ENCODE measurements around the gene CLK3.
"Not testable (repeated sequence)": the region's sequence is repeated elsewhere in the genome, so short reads cannot be mapped to it uniquely, and the experiment has no call there.

CLK3 gene

GRCh38 chr15:74621936-74622335 lies 6.3 kb downstream of the CLK3 start:
- no peak for DNase-seq

DNA sequence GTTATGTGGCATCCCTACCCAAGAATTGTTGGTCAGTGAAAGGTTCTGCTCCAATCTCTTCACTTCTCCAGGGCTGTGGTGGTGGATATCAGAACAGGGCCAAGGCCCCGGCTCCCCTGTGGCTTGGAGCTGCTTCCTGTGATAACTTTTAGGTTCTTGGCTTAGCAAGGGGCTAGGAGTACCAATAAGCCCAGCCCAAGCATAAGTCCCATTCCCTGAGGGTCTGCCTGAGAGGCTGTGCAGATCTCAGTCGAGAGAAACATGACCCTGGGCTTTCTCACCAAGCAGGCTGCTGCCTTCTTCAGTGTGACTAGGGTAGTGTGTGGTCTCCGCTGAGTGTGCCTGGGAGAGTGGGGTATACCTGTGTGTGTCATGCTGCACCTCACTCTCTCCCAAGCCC lies 7.1 kb downstream of the CLK3 start:
- DNase-seq = no peak

DNA sequence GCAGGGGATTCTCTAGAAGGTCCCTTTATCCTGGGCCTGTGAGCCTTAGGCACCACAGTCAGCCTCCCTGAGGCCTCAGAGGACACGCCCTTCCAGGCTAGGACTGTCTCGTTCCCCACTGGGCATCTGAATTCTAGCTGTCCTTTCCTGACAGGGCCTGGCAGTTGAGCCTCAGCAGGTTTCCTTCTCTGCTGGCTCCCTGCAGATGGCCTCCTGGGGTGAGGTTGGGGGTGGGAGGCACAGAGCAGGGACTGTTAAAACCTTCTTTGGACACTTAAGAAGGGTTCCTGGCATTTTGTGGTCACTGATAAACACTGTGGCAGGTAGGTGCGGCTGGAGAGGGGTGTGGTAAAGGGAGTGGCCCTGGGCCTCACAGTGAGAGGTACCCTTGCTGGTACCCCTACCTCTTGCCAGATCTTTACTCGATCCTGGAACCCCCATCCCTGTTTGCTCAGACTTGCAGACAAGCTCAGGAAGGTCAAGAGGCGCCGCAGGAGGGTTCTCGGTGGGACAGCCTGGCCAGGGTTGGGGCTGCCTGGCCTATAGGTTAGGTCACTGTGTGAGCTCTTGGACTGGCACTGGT lies 8.5 kb downstream of the CLK3 start:
- DNase-seq = no peak

DNA sequence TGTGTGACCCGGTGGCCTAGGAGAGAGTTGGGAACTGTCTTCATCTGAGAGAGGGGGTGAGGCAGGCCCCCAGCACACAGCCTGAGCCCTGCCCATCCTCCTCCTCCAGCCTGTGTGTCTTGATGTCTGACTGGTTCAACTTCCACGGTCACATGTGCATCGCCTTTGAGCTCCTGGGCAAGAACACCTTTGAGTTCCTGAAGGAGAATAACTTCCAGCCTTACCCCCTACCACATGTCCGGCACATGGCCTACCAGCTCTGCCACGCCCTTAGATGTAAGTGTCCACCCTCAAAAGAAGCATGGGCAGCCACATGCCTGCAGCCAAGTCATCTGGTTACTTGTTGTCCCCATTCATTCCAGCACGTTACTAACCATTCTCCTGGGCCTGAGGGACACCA lies 10.1 kb downstream of the CLK3 start:
- DNase-seq = no peak

- no peak for DNase-seq
These were observed 10.7 kb downstream of the CLK3 start for GRCh38 chr15:74626336-74626735.

- DNase-seq = peak; percentile 34
These were observed 11.4 kb downstream of the CLK3 start for GRCh38 chr15:74626752-74627692.

DNA sequence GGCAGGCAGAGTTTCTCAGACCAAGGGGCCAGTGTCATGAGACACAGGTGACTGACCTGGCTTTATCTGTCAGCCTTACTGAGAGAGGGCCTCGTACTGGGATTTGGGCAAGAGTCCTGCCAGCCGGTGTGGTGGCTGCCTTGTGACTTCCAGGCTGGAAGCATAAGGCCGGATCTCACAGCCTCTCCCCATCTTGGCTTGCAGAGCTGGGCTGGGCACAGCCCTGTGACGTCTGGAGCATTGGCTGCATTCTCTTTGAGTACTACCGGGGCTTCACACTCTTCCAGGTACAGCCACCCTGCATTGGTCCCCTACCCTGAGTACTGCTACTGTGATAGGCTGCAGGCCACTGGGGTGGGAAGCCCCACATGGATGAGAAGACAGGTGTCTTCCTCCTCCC lies 12.1 kb downstream of the CLK3 start:
- no peak for DNase-seq

DNA sequence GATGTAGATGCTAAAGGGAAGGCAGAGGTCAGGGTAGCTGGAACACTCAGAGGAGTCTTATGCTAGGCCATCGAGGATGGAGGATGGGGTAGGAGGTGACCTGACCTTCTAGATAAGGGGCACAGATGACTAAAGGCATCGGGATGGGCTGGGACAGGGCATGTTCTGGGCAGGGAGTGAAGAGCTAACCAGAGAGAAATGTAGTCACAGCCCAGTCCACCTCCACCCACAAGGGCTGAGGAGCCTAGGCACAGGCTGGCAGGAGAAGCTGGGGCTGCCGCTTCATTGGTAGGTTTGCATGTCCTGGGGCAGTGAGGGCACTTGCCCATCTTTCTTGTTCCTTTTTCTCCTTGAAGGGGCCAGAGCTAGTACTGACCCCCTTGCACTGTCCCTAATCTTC lies 12.6 kb downstream of the CLK3 start:
- DNase-seq = no peak

DNA sequence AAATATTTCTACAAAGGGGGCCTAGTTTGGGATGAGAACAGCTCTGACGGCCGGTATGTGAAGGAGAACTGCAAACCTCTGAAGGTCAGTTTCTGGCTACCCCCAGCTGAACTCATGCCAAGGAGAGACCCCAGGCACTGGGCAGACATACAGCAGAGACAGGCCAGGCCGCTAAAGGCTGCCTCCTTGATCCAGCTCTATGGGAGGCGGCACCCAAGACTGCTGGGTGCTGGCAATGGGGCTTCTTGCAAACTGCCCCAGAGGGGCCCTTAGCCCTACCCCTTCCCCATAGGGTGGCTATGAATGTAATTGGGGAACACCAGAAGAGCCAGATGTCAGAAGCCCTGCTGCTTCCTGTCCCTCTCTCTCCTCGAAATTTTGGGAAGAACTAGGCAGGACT lies 13.3 kb downstream of the CLK3 start:
- no peak for DNase-seq

DNA sequence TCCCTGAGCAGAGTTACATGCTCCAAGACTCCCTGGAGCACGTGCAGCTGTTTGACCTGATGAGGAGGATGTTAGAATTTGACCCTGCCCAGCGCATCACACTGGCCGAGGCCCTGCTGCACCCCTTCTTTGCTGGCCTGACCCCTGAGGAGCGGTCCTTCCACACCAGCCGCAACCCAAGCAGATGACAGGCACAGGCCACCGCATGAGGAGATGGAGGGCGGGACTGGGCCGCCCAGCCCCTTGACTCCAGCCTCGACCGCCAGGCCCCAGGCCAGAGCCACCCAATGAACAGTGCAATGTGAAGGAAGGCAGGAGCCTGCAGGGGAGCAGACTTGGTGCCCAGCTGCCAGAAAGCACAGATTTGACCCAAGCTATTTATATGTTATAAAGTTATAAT lies 14.1 kb downstream of the CLK3 start:
- not testable (repeated sequence) for DNase-seq

- DNase-seq = no peak
These were observed 14.8 kb downstream of the CLK3 start for GRCh38 chr15:74630284-74631086.

- no peak for DNase-seq
These were observed 15.4 kb downstream of the CLK3 start for GRCh38 chr15:74631087-74631385.

DNA sequence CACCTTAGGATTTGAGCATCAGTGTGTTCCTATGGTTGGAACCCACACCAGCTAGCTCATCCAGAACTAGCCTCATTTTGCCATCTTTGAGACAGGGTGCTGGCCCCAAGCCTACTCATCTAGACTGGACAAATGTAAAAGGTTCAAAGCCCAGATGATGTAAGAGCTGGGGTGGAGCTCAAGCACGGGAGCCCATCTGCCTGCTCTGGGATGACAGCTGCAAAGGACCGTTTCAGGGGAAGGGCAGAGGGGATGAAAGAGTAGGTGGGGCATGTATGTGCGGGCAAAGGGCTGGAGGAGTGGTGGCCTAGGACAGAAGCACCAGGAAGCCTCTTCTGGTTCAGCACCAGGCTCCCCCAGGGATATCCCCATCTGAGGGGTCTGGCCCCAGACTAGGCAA lies 15.8 kb downstream of the CLK3 start:
- no peak for DNase-seq

DNA sequence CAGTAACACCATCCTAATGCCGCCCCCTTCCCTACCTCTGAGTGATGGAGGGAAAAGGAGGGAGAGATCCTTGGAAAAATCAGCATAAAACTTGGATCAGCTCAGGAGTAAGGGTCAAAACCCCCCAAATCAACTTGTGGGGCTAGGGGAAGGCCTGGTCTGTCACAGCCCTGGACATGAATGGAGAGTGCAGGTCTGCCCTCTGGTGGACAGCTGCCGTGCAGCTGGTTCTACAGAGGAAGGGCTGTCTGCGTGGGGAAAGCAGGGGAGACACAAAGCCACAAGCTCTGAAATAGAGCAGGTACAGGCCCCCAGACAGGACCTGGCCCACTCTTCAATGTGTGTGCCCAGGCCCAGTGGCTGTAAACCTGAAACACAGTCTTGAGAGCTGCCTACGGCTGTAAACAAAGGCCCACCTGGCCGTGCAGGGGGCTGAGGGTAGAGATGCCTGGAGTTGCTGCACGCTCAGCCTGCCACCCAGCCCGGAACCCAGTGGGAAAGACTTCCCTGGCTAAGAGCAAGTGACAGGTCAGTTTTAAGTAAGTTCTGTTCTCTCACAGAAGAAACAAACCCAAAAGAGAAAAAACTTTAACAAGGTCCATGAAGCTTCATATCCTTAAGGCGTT lies 16.4 kb downstream of the CLK3 start:
- DNase-seq = peak; percentile 51

GRCh38 chr15:74632601-74633000 lies 17.0 kb downstream of the CLK3 start:
- no peak for DNase-seq

DNA sequence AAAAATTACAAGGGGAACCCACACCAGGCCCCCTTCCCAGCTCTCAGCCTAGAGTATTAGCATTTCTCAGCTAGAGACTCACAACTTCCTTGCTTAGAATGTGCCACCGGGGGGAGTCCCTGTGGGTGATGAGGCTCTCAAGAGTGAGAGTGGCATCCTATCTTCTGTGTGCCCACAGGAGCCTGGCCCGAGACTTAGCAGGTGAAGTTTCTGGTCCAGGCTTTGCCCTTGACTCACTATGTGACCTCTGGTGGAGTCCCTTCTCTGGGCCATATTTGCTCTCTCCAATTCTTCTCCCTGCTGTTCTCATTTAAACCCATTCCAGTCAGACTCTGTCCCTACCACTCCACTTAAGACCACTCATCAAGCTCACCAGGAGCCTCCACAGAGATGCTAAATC lies 18.1 kb downstream of the CLK3 start:
- no peak for DNase-seq

- DNase-seq = peak; percentile 62
These were observed 19.6 kb downstream of the CLK3 start for GRCh38 chr15:74635228-74635627.

GRCh38 chr15:74636984-74637383 lies 21.3 kb downstream of the CLK3 start:
- DNase-seq = no peak

DNA sequence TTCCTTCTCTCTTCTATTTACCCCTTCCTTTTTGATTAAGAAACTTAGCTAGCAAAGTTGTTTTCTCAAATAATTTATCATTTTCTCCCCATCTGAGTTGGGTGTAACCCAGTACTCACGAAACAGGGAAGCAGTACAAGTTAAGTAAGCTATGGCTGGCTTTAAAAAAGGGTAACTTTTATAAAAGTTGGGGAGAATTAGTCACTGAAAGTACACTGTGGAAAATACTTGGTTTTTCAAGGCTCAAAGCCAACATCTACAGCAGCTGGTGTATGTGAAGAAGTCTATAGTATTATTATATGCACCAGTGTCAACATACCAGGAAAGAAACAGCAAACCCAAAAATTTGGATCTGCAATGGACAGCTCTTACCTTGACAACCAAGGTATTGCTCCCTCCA lies 25.5 kb downstream of the CLK3 start:
- no peak for DNase-seq

DNA sequence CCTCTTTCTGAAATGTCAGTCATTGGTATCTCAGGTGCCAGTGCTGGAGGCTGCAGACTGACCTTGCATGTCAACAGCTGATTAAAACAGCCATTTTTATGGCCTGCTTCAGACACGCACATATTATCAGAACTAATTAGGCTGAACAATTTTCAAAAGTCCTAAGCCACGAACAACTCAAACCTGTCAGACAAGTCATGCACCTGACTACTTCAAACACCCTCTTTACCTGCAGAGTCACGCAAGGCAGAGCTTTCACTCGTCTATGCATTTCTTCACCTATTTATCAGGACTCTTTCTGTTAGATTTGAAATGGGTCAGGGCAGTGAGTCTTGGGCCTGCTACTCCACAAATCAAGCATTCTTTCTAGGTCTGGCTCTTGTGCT lies 26.7 kb downstream of the CLK3 start:
- DNase-seq = no peak

- DNase-seq = no peak
These were observed 27.4 kb downstream of the CLK3 start for GRCh38 chr15:74642734-74643664.

- DNase-seq = no peak
These were observed 28.1 kb downstream of the CLK3 start for GRCh38 chr15:74643665-74644204.

Data from inflammatory macrophage treated with lipopolysaccharide for 4 hours (primary cell).